NOMO-1 treated with dmso at 0.1 percent for 144 hours (cell line): ENCODE results near the gene SPEF2.
A peak's percentile ranks its signal among the peaks of the same experiment; 100 is the strongest.
"Not testable (repeated sequence)": the region's sequence is repeated elsewhere in the genome, so short reads cannot be mapped to it uniquely, and the experiment has no call there.

Source experiments
- DNase-seq: peaks from one replicate; lab custom pipeline; 2025; ENCODE audit not compliant: unreplicated experiment; lab: John Stamatoyannopoulos, UW

Gene SPEF2

DNA sequence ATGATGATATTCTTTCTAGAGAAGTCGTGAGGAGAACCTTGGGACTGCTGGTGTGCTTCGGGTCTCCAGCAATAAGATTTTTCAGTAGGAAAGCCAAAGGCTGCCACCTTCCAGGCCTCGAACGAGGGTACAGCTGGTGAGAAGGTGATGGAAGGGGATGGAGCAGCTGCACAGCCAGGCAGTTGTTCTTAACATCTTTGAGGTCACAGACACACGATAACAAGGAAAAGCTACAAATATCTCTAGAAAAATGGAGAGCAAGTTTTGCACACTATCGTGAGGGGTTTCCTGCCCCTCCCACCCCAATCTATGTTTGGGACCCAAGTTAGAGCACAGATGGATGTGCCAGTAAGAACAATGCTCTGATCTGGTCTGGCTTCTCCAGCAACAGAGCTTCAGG lies 232.2 kb downstream of the SPEF2 start:
- DNase-seq: no peak

DNA sequence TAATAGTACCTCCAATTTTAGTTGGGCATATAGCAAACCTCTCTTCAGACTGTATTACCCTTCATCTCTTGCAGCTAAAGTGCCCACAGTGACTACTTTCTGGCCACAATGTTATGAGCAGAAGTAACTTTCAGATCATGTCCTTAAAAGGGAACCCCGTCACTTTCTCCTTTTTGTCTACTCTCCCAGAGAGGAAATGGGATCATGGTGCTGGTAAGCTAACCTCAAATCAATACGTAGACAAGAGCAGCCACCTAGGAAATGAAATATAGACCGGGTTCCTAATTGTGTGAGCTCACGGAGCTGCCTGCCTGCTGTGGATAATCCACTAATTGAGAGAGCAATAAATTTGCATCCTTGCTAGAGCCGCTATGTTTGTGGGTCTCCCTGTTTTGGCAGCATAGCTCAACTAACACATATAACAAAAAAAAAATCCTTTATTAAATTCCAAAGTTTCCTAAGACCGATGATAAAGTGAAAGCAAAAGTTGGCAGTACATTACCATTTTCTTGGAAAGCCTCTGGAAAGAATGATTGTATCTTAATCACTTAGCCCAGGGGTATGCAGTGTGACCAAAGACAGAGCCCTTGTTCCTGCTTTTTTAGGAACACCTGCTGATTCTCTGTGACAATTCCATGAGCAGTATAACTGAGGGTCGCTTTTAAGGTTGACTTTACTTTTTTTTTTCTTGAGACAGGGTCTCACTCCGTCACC lies 233.5 kb downstream of the SPEF2 start:
- DNase-seq: no peak

DNA sequence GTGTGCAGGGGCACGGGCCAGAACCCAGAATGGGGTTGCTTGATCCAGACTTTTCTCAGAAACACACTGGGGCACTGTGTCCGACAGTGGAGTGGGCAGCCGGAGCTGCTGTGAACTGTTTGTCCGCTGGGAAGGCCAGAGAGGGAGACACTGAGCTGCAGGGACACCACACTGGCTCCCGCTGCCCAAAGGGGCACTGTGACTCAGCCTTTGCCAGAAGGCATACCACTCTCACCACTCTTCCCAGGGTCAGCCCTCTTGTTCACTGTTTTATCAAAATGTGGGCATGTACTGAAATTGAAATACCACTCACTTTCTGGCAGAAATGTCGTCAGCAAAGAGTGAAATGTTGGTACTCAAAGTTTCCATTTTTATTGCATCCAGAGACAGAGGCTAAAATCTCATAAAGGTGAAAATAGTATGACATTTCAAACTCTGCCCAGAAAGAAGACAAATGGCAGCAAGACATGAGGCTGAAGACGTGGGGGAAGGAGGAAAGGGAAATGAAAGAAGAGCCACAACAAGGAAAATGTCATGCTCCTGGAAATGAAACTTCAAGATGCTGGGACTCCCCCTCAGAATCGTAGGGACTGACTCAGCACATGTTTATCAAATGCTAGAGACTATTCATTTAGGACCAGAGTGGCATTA lies 234.5 kb downstream of the SPEF2 start:
- DNase-seq: peak; percentile 19

DNA sequence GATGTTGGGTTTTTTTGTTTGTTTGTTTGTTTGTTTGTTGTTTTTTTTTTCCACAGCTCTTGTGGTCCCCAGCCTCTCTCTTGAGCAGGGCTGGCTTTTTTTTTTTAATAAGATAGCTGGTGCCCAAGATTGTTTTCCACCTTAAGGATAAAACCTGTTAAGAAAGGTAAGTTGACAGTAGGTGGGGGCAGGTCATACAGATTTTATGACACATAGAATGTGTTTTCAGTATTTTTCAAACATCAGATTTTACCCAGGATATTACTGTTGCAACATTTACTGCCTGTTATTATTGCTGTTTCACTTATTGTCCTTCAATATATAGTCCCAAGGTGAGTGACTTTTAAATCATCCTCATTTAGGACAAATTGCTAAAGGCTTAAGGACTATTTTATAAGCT lies 235.1 kb downstream of the SPEF2 start:
- DNase-seq: no peak

DNA sequence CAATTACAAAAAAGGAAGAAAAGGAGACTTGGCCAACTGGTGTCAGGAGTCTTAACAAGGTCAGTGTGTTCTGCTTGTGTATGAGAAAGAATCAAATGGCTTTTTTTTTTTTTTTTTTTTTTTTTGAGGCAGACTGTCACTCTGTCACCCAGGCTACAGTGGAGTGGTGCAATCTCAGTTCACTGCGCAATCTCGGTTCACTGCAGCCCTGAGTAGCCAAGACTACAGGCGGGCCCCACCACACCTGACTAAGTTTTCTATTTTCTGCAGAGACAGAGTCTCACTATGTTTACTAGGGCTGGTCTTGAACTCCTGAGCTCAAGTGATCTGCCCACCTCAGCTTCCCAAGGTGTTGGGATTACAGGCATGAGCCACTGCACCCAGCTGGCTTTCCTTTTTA lies 236.0 kb downstream of the SPEF2 start:
- DNase-seq: no peak

DNA sequence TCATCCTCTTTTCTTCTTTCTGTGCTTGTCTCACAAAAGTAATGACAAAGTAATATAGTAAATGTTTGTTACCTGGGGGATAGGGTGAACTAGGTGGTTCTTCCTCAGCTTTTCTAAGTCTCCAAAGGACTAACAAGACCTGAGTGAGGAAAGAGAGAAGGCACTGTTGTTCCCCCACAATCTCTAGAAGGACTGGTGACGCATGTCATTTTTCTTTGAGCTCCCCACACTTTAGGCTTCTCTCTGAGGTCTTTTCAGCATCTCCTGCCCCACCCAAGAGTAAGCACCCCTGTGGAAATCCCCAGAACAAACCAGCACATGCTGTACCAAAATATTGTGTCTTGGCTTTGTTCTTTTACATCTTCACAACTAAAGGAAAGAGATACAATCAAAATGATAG lies 236.6 kb downstream of the SPEF2 start:
- DNase-seq: no peak

DNA sequence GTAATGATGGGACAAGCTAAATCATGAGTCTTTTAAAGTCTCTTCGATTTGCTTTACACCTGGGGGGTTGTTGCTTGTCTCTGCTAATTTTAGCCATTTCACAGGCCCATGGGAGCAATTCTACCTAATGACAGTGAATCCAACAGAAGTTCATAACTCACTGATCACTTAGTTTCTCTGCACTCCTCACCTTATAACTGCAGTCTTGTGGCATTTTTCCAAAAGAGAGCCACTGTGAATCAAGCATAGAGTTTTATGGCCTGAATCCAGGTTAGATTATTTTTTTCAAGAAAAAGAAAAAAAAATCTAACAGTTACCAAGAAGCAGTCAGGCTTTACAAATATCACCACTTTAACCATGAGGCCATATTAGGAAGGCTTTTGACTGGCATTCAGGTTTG lies 237.5 kb downstream of the SPEF2 start:
- no peak for DNase-seq

DNA sequence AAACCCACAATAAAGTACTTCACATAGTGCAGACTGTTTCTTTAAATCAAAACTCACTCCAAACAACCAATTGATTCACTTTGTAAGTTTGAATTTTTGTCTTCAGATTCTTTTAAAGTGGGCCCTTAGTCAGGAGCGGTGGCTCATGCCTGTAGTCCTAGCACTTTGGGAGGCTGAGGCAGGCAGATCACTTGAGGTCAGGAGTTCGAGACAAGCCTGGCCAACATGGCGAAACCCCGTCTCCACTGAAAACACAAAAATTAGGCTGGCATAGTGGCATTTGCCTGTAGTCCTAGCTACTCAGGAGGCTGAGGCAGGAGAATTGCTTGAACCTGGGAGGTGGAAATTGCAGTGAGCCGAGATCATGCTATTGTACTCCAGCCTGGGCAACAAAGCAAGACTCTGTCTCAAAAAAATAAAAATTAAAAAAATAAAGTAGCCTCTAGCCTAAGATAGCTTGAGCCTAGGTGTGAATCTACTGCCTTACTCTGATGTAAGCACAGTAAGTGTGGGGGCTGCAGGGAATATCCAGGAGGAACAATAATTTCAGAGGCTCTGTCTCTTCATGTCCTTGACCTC lies 238.6 kb downstream of the SPEF2 start:
- DNase-seq: not testable (repeated sequence)

DNA sequence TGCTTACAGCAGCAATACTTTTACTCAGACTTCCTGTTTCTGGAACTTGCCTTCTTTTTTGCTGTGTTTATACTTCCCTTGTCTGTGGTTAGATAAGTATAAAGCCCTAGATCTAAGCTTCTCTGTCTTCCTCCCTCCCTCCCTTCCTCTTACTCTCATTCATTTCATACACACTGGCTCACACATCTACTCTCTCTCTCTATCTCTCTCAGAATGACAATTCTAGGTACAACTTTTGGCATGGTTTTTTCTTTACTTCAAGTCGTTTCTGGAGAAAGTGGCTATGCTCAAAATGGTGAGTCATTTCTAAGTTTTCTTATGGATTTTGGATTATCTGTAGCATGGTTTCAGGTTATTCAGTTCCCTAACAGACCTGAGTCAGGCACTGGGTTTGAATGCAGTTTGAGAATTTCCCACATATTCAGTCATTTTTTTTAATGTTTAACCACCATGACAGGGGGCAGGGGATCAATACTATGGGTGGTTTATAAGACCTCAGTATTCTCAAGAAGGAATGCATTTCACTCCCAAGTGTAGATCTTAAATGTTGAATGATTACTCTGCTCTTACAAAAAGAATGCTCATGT lies 239.2 kb downstream of the SPEF2 start, which contains the start of gene IL7R:
Gene IL7R, plus strand, starts transcription at position 127 of the 587 bp plus-strand sequence. Its CDS starts 87 bp downstream, at position 214.
- peak; percentile 73 for DNase-seq

DNA sequence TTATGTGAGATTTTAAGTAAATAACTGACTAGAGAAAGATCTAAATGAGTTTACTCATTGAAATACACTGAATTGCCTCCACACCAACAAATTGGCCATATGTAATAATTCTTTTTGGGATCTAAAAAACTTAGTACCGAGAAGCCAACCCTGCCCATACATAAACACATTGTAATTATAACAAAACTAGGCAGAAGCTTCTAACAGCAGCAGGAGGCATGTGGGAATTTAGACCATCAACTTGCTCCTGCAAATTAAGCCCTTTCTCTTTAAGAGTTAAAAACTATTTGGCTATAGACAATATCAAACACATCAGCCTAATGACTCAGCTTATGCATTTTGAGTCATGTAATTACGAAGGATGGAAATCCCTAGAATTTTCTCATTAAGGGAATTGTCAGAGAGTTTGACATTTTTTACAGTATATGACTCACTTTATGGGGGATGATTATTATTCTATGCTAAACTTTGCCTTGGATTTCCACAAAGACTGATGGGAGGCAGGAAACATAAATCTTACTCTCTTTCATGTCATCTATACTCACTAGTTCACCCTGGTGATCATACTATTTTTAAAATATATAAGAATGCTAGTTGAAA lies 240.0 kb downstream of the SPEF2 start:
- DNase-seq: no peak

DNA sequence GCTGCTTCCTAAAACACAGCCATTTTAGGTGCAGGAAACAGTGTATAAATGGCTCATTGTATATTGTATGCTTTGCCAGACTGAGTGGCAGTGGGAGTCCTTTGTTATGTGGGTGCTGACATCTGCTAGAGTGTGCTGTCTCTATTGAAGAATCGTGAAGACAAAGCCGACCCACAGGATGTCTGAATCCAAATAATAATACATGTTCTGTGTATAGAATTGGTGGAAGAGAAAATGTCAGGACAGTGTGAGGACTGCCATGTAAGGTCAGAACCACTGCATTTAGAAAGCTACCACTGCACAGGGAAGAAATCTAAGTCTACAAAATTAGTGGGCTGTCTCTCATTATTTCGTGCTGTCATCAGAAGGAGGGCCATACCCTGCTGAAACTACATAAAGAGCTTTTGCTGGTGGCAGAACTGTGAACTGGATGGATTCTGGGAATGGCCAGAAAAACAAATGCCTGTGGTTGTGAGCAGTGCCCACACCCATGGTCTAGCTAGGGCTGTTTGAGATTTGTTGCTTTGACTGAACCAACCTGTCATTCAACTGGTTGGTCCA lies 241.5 kb downstream of the SPEF2 start:
- no peak for DNase-seq

DNA sequence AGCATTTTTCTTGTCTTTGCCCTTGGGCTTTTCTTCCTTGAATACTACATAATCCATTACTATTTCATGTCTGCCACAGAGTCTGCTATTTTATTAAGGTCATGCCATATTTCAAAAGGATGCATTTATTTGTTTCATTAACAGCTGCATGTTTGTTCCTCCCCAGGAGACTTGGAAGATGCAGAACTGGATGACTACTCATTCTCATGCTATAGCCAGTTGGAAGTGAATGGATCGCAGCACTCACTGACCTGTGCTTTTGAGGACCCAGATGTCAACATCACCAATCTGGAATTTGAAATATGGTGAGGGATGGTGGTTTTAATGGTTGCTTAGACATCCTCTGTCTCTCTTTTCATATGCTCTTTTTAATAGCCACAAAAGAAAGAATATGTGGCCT lies 243.0 kb downstream of the SPEF2 start:
- no peak for DNase-seq

DNA sequence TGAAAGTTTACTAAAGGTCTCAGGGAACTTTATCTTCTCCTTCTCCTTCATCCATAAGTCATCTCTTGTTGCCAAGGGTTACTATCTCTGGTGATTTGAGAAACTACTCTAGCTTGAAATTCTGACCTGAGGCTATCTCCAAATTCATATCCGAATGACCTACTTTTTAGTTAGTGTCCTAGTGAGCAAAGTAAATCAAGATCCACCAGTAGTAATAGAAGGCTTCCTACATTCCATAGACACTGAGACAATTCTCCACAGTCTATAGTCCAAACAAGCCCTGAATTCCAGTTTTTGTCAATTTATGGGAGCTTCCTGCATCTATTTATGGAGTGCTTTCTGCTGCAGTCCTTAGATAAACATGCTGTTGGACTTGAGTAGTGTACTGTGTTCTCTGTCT lies 244.1 kb downstream of the SPEF2 start:
- DNase-seq: no peak

DNA sequence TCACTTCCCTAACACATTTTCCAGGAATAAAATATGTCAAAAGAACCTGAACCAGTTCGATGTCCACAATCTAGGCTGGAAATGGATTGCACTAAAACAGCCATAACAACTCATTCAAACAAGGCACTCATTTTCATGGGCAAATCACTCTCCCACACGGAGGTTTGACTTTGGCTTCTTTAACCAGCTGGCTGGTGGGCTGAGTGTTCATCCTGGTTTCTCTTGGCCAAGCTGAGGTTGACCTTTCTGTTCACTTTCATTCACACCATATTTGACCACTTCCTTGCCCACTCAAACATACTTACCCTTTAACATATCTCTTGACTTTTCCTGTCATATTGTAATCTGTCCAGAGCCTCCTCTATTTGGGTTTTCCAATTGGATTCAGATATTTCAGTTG lies 244.5 kb downstream of the SPEF2 start:
- no peak for DNase-seq

DNA sequence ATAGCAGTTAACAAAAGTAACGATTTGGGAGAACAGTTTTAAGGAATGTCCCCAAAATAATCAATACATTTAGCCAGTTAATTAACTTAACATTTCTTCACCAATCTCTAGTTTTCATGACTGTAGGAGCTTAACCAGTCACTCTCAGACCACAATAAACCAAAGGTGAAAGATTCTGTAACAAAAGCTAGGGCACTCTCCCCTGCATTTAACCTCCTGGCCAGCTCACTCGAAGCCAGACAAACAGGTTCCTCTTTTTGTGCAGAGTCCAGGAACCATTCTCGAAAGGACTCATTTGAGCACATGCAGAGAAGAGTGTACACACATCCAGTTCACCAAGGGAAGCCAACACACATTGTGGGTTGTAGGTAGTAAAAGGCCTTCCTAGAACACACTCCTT lies 245.5 kb downstream of the SPEF2 start:
- DNase-seq: peak; percentile 35
